NCI-H2171 treated with DMSO at 0.1 percent for 48 hours (cell line): ENCODE measurements around the gene MPPE1.
"Not testable (repeated sequence)": the region's sequence is repeated elsewhere in the genome, so short reads cannot be mapped to it uniquely, and the experiment has no call there.

ENCODE experiments used
- DNase-seq: peaks from one replicate; lab custom pipeline; 2025; lab: John Stamatoyannopoulos, UW

The MPPE1 gene

GRCh38 chr18:11925800-11926481 lies 17.8 kb upstream of the MPPE1 start:
- no peak for DNase-seq

DNA sequence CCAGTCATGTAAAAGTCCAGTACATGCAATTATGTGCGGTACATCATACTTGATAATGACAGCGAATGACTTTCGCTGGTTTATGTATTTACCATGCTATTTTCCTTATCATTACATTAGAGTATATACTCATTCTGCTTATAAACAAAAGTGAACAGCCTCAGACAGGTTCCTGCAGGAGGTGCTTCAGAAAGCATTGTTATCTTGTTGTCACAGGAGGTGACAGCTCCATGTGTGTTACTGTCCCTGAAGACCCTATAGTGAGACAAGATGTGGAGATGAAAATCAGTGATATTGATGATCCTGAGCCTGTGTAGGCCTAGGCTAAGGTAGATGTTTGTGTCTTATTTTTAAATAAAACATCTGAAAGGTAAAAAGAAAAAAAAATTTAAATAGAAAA lies 15.3 kb upstream of the MPPE1 start:
- DNase-seq = no peak

GRCh38 chr18:11919522-11919921 lies 11.4 kb upstream of the MPPE1 start:
- not testable (repeated sequence) for DNase-seq

DNA sequence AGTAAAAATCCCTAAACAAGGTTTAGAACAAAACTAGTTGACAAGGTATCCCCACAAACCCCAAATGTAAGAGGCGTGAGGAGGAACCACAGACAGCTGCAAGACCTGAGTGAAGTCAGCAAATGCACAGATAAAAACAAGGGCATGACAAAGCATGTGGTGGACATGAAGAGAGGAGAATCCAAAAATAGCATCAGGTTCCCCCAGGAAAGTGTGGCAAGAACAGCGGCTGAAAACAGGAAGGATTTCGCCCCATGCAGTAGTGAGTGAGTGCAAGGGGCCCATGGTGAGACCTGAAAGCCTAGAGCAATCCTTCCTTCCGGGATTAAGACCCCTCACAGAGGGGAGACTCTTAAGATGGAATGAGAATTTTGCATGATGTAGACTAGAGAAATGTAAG lies 8.8 kb upstream of the MPPE1 start:
- DNase-seq = not testable (repeated sequence)

DNA sequence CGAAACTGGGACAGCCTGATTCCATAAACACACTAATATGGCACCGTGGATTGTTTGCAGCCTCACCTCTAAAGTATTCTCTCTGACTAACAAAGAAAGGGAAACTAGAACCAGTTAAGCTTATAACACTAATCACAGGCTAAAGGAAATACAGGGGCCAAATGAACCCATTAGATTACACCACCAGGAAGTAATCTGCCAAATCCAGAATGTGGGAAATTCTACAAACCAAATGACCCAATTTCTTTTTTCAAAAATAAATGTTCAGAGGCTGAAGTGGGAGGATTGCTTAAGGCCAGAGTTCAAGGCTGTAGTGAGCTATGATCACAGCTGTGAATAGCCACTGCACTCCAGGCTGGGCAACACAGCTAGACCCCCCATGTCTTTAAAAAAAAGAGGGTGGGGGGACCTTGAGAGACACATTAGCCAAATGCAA lies 1.5 kb upstream of the MPPE1 start:
- DNase-seq = no peak

DNA sequence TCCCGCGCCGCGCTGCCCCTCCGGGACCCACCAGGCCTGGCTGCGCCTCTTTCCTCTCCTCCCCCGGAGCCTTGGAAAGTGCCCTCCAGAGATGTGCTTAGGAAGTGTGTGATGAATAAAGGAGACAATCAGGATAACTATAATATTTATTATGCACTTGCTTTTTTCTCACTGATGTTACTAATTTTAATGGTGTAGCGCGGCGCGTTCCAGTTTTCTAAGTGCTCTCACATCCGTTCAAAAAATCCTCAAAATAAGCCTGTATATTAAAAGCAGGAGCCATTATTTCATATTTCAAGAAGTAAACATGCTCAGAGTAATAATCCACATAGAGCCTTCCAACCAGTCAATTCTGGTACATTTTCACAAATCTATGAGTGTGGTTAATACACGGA lies 941 bp upstream of the MPPE1 start:
- peak; percentile 40 for DNase-seq

GRCh38 chr18:11906926-11907874 lies 917 bp downstream of the MPPE1 start:
- DNase-seq = no peak

GRCh38 chr18:11906176-11906575 lies 1.9 kb downstream of the MPPE1 start:
- DNase-seq = no peak

DNA sequence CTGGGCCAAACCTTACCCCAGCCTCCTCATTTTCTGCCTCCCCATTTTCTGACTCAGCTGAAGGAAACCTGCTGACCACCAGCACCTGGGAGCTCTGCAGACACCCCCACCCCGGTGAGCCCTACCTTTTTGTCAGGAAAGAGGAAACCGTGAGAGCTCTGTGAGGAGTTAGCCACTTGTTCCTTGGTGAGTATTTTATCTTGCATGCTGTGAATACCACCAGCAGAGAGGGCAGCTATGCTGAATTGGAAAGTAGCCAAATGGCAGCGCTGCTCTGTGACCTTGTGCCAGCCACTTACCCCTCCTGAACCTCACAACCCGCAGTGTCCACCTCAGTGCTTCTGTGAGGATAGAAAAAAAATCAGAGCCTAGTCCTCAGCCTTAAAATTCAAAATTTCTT lies 2.5 kb downstream of the MPPE1 start:
- DNase-seq = no peak

DNA sequence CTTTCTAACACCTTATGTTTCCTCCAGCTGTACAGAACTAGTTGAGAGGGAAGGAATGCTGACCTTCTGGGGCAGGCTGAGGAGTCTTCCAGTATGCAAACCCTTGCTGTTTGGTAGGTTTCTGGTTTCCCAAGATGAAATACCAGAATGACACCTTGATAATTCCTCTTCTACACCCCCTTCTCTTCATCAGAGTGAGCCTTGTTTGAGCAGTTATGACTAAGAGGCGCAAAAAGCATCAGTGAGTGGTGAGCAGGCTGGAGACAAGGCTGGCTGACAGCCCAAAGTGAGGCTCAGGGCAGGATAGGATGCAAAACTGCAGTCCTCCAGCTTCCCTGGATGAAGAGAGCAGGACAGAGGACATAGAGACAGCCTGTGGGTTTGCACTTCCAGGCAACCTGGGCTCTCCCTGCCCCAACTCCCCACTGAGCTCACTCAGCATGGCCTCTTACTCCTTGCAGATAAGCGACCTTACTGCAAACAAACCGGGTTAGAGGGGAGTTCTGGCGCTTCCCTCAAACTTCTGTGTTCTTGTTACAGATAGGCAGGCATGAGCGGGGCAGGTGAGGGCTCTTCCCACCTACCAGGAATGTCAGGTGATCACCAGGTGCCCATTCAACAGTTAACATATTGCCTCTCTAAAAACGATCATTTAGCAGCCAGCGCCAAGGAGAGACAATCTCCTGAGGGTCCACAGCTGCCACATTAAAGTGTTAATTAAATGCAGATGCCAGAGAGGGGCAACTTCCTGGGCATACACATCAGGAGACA lies 5.4 kb downstream of the MPPE1 start:
- no peak for DNase-seq

DNA sequence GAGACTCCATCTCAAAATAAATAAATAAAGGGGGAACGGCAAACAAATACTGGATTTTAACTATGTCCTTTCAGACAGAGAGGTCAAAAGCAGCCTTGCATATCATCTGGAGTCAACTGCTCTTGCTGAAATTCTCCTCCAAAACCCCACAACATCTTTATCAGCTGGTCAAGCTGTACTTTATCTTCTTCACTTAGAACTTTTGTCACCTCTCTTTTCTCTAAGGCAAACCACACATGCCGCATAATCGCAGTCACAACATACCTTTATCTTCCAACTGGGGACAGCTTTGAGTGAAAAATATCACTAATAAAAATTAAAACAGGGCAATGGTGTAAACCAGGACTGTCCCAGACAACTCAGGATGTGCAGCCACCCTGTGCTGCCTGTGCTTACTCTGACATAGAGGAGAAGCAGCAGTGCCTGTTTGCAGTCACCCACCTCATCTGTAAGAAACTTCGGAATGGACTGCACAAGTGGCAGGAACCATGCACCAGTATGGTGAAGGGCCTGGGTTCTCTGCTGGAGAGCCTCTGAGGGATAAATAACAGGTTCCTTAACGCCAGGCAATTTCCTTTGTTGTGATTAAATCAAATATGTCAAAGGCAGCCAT lies 6.2 kb downstream of the MPPE1 start:
- DNase-seq = no peak

GRCh38 chr18:11899063-11899462 lies 9.1 kb downstream of the MPPE1 start:
- DNase-seq = no peak

DNA sequence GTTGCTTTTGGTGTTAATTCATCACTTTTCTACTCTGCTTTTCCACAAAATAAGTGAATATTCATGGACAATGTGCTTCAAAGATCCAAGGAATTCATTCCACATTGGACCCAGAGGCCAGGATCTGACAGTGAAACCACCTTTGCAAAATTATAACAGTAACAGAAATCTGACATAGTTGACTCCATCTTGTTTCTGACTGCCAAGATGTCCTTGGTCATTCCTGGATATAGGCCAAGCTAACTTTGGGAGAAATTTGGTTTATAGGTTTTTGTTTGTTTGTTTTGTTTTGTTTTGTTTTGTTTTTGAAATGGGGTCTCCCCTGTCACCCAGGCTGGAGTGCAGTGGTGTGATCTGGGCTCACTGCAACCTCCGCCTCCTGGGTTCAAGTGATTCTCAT lies 10.3 kb downstream of the MPPE1 start:
- DNase-seq = no peak

- DNase-seq = not testable (repeated sequence)
Observed at GRCh38 chr18:11892438-11892837, 15.7 kb downstream of the MPPE1 start.

DNA sequence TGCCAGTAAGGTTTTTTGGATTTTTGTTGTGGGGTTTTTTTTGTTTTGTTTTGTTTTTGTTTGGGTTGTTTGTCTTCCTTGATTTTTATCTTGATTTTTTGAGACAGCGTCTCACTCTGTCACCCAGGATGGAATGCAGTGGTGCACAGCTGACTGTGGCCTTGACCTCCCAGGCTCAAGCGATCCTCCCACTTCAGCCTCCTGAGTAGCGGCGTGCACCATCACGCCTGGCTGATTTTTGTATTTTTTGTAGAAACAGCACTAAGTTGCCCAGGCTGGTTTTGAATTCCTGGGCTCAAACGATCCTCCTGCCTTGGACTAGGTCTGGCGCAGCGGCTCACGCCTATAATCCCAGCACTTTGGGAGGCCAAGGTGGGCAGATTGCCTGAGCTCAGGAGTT lies 16.4 kb downstream of the MPPE1 start:
- DNase-seq = no peak

DNA sequence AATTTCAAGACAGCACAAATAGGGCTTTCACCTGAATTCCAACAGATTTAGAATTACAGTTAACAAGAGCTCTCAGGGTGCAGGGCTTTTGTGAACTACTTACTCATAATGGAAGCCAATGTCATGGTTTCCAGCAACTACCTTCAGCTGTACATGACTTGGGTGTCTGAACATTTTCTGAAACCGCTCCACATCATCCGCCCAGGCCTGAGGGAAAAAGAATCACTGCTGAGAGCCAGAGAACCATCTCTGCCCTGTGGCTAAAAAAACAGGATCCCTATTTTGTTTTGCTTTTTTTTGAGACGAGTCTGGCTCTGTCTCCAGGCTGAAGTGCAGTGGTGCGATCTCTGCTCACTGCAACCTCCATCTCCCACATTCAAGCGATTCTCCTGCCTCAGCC lies 18.8 kb downstream of the MPPE1 start:
- no peak for DNase-seq

DNA sequence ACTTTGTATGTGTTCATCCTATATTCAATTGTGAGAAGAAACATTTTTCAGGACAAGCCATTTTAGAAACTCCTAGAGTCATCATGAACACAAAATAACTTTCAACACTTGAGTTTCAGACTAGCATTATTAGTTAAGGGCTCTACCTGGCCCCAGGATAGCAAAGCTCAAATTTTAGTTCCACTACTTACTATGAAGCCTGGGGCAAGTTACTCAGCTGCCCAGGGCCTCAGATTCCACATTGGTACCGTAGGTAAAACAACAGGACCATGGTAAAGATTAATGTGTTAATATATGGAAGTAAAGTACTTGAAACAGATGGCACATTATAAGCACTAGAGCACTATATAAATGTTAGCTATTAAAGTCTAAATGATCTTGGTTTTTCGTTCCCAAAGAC lies 19.4 kb downstream of the MPPE1 start:
- DNase-seq = no peak

DNA sequence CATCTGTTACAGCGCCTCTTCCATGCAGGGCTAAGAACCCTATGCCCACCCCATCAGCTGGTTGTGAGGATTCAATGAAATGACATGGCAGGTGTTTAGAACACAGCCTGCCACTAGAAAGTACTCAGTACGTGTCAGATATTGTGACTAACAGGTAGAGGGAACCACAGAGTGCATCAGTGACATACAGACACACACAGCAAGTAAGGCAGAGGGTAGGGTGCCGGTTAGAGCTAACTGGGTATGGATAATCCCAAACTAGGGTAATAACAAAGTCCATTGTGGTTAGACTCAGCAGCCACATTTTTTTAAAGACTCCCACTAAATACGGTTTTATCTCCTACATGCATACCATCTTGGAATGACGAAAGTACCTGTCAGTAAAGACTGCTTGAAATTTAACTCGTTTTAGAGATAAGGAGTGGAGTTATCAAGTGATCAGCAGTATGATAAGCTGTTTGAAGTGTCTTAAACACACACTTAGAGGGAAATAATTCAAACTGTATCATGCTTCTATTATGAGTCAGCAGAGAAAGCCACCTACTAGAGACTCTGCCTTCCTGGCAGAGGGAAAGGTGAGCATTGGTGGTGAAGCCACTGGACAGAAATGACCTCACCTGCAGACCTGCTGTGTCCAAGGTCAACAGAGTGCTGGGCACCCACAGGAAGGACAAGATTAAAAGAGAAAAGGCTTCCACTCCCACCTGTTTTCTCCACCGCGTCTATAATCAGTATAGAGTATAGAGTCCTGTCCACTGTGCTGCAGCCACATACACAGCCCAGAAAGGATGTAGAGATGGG lies 20.6 kb downstream of the MPPE1 start:
- DNase-seq = no peak

- DNase-seq = no peak
Observed at GRCh38 chr18:11886577-11887110, 21.5 kb downstream of the MPPE1 start.

DNA sequence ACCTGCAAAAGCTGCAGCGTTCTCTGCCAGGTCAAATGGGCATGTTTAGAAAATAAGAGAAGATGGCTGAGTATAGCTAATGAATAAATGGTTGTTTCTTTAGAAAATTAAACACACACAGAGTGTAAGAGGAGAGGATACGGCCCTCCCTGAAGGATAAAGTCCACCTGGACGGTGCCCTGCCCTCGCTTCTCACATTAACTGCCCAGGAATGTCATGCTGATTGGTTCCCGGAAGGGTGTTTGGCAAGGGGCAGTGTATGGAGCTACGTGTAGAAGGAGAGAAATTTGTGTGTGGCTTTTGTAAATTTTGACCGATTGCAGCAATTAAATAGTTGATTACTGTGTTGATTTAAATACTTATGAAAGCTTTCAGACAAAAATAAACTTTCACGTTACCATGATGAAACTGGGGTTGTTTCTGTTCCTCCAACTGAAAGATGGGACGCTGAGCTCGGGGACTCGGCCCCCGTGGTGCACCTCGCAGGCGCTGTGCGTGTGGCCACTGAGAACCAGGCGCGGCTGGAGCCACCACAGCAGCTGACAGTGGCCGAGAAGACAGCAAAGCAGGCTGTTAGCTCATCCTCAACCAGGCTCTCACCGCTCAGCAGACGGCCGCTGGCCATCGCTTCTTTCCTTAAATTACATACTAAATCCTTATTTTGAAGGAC lies 22.7 kb downstream of the MPPE1 start:
- no peak for DNase-seq
